HL-60 (cell line): ENCODE data around the gene DLGAP5.
A peak's percentile ranks its signal among the peaks of the same experiment; 100 is the strongest.

ENCODE experiments used
- DNase-seq, 2 experiments: peaks; one replicate each; pipeline ENCODE4 v3.0.0-alpha.2; 2010 to 2020; ENCODE audit warnings: low read depth in 1 of 2, low spot score in 1 of 2
- H3K27ac ChIP-seq: fragments of 250-450 bp; sonication (Bioruptor Pico); replicated peaks from 2 replicates; pipeline ENCODE4 v1.5.1; 2020; ENCODE audit warnings: mild to moderate bottlenecking, moderate library complexity
- H3K27me3 ChIP-seq: fragments of 250-450 bp; sonication (Bioruptor Pico); 2 replicates; pipeline ENCODE4 v1.5.1; 2021; ENCODE audit warnings: mild to moderate bottlenecking, moderate library complexity; ENCODE audit not compliant: insufficient read depth, poor library complexity, severe bottlenecking
- H3K4me3 ChIP-seq: replicated peaks from 2 replicates; pipeline ENCODE4 v1.5.1; 2011; ENCODE audit warnings: mild to moderate bottlenecking, control low read depth, low read length; ENCODE audit not compliant: insufficient read depth
- GABPA ChIP-seq: IDR thresholded peaks from 2 replicates; pipeline ENCODE4 v1.6.1; 2012; ENCODE audit warnings: low read depth
- POLR2AphosphoS5 ChIP-seq: IDR thresholded peaks from 2 replicates; pipeline ENCODE4 v1.6.1; 2012; ENCODE audit warnings: low read depth
- REST ChIP-seq: IDR thresholded peaks from 2 replicates; pipeline ENCODE4 v1.6.1; 2012; ENCODE audit warnings: low read depth; ENCODE audit not compliant: insufficient replicate concordance
- SPI1 ChIP-seq: IDR thresholded peaks from 2 replicates; pipeline ENCODE4 v1.6.1; 2012; ENCODE audit warnings: low read depth, mild to moderate bottlenecking, borderline replicate concordance
- TF ChIP-seq, protein P1 (sequence below): IDR thresholded peaks from one replicate; pipeline ENCODE4 v1.5.1; 2011; ENCODE audit warnings: low read length, control low read depth, inconsistent platforms; ENCODE audit not compliant: insufficient read depth

The DLGAP5 gene

GRCh38 chr14:55139141-55139540 is 52.2 kb downstream of the DLGAP5 start:
- no peak overlapping the region for H3K27ac ChIP-seq
- no peaks in the 10 kb centered on the region for H3K27me3 ChIP-seq
- no peak overlapping the region for H3K4me3 ChIP-seq
- TF ChIP-seq GABPA (no peak), SPI1 (peak; percentile 17; the same call in 1 of the 2 replicates)
- peak in 1 of 2 experiments; percentile 56 for DNase-seq

DNA sequence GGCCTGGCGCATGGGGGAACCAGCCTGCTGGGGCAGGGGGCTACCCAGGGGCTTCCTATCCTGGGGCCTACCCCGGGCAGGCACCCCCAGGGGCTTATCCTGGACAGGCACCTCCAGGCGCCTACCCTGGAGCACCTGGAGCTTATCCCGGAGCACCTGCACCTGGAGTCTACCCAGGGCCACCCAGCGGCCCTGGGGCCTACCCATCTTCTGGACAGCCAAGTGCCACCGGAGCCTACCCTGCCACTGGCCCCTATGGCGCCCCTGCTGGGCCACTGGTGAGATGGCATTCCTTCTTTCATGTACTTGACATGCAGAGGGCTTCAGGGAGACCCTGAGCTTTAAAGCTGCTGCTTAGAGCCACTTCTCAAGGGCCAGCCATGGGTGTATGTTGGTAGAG is 53.3 kb downstream of the DLGAP5 start:
- Histone ChIP-seq H3K27me3 (no peaks in the 10 kb centered on the region), H3K27ac (no peak overlapping the region), H3K4me3 (no peak overlapping the region)
- TF ChIP-seq, protein P1, sequence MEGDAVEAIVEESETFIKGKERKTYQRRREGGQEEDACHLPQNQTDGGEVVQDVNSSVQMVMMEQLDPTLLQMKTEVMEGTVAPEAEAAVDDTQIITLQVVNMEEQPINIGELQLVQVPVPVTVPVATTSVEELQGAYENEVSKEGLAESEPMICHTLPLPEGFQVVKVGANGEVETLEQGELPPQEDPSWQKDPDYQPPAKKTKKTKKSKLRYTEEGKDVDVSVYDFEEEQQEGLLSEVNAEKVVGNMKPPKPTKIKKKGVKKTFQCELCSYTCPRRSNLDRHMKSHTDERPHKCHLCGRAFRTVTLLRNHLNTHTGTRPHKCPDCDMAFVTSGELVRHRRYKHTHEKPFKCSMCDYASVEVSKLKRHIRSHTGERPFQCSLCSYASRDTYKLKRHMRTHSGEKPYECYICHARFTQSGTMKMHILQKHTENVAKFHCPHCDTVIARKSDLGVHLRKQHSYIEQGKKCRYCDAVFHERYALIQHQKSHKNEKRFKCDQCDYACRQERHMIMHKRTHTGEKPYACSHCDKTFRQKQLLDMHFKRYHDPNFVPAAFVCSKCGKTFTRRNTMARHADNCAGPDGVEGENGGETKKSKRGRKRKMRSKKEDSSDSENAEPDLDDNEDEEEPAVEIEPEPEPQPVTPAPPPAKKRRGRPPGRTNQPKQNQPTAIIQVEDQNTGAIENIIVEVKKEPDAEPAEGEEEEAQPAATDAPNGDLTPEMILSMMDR = no peak
- TF ChIP-seq REST (no peak), GABPA (no peak), POLR2AphosphoS5 (no peak), SPI1 (no peak)
- DNase-seq = no peak

DNA sequence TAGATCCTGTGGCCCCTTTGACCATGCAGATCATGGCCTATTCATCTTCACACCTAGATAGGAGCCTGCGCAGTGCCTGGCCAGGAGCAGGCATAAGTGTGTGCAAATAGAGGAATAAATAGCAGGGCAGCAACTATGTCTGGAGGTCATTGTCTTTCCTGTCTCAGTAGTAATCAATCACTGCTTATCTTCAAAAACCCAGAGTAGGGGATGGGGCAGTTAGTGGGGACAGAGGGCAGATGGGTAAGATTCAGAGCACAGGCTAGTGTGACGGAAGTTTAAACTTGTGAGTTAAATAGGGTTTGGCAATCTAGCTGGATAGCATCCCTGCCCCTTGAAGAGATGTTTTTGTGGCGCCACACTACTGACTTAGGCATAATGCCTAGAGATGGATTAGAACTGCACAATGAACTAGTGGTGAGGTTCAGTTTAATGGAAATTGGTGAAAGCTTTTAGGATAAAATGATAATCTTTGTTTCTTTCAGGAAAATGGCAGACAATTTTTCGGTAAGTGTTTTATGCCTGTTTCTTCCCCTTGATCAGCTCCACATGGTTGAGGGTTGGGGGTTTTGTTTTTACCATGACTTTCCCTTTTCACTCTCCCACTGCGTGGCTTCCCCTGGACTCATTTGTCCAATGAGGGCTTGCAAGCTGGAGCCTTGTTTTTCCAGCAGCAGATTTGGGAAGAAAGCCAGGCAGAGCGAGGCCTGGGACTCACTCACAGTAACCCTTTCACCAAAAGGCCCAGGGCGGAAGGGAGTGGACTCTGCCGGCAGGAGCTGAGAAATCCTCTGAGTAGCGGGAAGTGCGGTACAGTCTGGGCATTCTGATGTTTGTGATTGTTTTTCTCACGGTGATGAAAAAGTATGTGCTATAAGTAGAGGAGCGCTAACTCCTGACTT is 54.2 kb downstream of the DLGAP5 start:
- TF ChIP-seq POLR2AphosphoS5 (no peak), REST (no peak), GABPA (no peak), SPI1 (no peak)
- TF ChIP-seq, protein P1 = no peak
- DNase-seq = no peak
- Histone ChIP-seq H3K27ac (no peak overlapping the region), H3K27me3 (no peaks in the 10 kb centered on the region), H3K4me3 (no peak overlapping the region)

DNA sequence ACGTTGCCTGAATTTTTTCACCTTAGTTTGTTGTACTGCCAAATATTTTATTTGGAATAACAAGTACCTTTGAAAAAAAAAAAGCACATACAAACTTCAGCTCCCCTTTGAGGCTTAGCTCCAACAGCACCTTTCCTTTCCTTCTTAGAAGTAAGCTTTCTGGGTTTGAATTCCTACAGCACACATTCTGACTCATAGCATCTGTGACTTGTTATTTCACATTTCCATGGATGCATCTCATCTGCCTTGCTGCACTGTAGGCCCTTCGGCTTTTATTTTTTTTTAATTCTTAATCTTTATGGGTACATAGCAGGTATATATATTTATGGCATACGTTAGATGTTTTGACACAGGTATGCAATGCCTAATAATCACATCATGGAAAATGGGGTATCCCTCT is 55.1 kb downstream of the DLGAP5 start:
- no peaks in the 10 kb centered on the region for H3K27me3 ChIP-seq
- no peak for DNase-seq
- no peak overlapping the region for H3K4me3 ChIP-seq
- no peak overlapping the region for H3K27ac ChIP-seq
- TF ChIP-seq REST (no peak), POLR2AphosphoS5 (no peak), SPI1 (no peak), GABPA (no peak)
- TF ChIP-seq, protein P1 = no peak
